Activated CD4-positive, alpha-beta T cell treated with anti-CD3 and anti-CD28 coated beads, Interleukin-2, Interleukin-6, amounts not matched to agents 100 ng/mL and 50 ng/mL, durations not matched to agents 16 hours and 8 hours (primary cell): ENCODE data around the gene MAP3K2.
"Not testable (repeated sequence)": the region's sequence is repeated elsewhere in the genome, so short reads cannot be mapped to it uniquely, and the experiment has no call there.

Source experiments
- DNase-seq: peaks from one replicate; pipeline ENCODE4 v3.0.0-alpha.2; 2020

The MAP3K2 gene

DNA sequence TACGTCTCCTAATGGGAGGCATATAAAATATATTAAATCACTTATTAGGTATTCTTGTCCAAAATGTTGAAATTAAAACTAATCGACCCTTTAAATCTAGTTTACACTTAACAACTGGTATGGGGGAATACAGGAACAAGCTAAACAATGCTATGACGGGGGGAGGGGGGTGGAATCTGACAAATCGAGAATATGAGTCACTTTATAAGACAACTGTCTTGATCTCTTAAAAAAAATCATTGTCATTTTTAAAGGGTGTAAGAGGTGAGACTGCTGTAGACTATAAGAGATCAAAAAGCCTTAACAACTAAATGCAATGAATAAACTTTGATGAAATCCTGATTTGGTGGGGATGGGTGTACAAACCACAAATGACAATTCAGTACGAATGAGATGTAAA lies 6.0 kb downstream of the MAP3K2 start:
- no peak for DNase-seq

DNA sequence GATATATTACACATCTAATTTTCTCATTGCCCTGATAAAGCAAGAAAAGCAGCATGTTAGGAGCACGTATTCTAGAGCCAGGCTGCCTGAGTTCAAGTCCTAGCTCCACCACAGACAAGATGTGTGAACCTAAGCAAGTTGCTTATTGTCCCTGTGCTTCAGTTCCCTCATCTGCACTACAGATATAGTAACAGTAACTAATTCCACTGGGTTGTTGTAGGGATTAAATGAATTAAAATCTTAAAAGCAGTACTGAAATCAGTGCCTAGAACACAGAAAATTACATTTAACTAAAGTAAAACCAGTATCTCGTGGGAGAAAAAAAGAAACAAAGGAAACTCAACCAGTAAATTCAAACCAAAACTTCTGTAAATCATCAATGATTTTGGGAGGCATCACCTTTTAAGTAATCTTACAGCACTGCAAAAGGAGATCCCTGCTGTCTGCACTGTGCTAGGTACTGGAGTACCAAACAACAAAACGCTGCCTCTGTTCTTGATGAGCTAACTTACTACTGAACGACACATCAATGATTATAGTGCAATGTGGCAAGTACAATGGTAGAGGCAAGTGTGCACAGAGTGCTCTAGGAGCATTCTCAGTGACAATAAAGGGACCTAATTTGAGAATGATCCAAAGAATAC lies 7.9 kb downstream of the MAP3K2 start:
- DNase-seq, result no peak

DNA sequence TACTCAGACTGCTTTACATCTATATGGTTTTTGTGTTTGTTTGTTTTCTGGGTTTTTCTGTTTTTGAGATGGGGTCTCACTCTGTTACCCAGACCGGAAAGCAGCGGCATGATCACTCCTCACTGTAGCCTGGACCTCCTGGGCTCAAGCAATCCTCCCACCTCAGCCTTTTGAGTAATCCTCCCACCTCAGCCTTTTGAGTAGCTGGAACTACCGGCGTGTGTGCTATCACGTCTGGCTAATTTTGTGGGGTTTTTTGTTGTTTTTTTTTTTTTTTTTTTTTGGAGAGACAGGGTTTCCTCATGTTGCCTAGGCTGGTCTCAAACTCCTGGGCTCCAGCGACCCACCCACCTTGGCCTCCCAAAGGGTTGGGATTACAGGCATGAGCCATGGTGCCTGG lies 9.1 kb downstream of the MAP3K2 start:
- no peak for DNase-seq

DNA sequence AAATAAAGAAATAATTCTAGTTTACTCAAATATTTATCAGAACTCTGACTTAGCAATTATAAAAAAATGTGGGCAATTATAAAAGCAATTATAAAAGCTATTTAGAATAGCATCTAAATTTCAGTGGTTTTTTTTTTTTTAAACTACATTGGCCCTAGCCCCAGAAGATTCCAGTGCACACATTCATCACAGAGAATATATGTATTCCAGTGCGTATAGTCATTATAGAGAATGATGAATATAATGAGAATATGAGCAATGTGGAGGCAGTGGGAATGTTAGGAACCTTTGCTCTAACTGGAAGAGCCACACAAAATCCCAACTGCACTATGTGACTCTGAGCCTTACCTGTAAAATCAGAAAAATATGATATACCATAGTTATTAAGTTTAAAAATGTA lies 10.5 kb downstream of the MAP3K2 start:
- DNase-seq, result no peak

DNA sequence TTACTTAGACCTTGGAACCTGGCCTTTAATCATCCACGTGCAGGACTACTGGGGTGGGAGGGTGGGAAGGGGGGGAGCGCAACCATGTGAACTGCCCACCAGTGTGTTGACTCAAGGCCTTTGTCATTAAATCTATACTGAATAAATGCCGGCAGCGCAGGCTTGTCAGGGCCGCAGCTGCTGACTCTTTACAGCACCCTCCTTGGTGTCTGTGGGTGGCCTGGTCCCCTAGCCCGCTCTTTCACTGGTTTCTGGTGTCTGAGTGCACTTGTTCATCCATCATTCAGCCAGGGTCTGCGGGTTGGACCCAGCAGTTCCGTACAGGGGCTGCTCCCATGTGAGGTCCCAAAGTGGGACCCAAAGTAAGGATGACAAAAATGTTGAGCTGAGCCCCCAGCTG lies 11.5 kb downstream of the MAP3K2 start:
- DNase-seq, result no peak

DNA sequence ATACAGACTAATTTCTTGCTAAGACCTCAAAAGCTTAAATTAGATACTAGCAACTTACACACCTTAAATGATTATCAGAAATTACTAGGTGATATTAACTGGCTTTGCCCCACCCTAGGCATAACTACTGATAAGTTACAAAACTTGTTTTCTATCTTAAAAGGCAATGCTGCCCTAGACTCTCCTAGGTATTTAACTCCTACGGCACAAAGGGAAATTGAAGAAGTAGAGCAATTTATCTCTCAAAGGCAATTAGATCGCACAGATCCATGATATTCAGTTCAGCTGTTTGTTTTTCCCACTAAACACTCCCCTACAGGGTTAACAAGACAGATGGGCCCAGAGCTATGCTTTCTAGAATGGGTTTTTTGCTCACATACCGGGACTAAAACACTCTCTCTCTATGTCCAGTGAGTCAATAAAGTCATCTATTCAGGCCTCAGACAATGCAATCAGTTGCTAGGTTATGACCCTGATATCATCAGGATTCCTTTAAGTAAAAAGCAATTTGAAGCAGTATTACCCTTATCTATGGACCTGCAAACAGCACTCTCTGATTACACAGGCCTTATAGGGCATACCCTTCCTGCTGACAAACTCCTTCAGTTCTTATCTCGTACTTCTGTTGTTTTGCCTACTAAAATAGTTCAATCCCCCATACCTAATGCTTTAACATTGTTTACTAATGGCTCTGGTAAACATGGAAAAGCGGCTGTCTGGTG lies 14.3 kb downstream of the MAP3K2 start:
- no peak for DNase-seq

DNA sequence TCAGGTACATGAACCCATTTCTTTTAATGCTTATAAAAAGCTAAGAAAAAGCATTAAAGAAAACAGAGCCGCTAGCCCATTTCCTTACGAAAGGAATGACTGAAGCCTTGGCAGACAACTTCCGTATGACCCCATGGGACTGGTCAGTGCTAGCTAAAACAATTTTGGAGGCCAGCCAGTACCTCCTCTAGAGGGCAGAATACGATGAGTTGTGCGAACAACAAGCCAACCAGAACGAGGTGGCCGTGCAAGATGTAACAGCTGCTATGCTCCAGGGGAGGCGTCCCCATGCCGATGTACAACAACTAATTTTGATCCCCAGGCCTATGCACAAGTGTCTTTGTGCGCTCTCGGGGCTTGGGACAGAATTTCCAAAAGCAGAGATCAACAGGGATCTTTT lies 16.7 kb downstream of the MAP3K2 start:
- no peak for DNase-seq

DNA sequence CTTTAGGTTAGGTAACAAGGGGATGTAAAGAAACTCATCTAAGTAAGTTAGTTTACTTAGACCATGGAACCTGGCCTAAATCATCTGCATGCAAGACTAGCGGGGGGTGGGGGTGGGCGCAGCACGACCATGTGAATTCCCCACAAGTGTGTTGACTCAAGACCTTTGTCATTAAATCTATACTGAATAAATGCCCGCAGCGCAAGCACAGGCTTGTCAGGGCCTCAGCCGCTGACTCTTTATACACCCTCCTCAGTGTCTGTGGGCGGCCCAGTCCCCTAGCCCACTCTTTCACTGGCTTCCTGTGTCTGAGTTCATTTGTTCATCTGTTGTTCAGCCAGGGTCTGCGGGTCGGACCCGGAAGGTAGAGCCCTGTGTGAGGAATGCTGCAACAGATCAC lies 17.8 kb downstream of the MAP3K2 start:
- DNase-seq, result no peak

DNA sequence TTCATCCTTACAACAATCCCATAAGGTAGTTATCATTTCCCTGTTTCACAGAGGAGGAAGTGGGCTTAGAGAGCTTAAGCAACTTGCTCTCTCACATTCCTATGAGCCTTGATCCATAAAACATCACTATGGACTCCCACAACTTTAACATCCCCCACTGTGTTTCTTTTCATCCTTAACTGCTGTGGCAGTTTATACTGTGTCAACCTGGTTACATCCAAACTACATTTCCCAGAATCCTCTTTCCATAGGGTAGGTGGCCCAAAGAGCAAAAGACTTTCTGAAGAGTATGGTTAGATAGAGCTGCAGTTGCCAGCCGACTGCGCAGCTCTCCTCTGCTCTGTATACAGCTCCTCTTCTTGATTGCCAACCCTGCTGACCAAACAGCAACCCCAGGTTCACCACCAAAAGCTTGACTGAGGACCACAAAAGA lies 22.5 kb downstream of the MAP3K2 start:
- DNase-seq, result no peak

DNA sequence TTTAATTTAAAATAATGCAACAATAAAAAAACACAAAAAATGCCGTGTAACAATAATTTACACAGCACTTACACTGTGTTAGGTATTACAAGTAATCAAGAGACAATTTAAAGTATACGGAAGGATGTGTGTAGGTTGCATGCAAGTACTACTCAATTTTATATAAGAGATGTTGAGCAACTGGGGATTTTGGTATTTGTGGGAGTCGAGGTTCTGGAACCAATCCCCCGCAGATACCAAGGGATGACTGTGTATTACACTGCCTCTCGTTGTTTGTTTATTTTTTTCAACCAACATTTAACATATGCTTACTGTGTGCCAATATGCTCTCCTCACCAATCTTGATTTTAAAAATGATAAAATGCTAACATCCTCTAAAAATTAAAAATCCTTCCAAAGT lies 24.8 kb downstream of the MAP3K2 start:
- DNase-seq, result no peak

DNA sequence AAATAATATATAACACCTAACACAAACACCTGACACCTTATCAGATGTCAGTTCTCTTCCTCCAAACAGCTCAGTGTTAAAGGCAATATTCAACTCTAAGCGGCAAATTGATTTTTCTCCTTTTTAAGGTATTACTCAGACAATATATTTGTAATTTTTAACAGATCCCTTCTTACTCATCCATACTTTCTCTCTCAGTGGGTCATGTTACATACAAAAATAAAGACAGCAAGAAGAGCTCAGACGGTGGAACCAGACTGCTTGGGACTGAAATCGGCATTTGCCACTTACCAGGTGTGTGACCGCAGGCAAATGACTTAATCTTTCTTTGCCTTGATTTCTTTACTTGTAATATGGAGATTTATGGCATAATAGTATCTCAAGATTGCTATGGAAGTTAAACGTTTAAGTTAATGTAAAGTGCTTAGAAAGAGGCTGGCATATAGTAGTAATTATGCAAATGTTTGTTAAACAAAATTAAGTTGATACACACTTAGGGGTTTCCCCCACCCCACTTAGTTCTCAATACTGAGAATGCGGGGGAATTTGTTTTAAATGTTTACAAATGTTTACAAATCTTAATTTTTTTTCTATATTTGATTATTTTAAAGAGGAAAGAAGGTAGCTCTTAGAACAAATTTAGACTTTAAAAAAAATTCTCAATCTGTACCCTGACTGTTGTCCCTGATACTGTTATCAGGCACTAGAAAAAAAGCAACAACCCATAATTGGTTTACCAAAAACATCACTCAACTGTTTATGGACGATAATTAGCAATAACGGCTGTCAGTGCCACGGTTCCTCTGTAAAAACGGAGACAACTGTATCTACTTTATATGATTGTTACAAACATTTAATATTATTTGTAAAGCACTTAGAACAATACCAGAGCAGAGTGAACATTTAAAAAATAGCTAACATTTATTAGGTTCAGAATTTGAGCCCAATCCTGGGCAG lies 25.6 kb downstream of the MAP3K2 start:
- no peak for DNase-seq

DNA sequence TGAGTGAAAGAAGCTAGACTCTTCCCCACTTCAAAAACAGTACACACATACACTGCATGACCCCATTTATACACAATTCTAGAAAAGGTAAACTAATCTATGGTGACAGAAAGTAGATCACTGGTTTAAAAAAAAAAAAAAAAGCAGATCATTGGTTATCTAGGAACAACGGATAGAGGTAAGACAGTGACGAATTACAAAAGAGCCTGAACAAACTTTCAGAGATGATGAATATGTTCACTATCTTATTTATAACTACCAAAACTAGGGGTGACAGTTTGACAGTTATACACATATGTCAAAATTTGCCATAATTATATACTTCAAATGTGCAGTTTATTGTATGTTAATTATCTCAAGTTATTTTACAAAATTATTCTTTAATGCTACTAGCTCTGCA lies 27.5 kb downstream of the MAP3K2 start:
- no peak for DNase-seq

DNA sequence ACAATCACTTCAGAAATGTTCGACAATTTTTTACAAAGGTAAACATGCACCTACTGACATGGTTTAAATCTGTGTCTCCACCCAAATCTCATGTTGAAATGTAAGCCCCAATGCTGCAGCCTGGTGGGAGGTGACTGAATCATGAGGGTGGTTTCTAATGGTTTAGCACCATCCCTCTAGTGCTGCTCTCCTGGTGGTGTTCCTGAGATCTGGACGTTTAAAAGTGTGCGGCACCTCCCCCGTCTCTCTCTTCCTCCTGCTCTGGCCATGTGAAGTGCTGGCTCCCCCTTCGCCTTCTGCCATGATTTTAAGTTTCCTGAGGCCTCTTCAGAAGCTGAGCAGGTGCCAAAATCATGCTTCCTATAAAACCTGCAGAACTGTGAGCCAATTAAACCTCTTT lies 28.3 kb downstream of the MAP3K2 start:
- DNase-seq, result no peak

DNA sequence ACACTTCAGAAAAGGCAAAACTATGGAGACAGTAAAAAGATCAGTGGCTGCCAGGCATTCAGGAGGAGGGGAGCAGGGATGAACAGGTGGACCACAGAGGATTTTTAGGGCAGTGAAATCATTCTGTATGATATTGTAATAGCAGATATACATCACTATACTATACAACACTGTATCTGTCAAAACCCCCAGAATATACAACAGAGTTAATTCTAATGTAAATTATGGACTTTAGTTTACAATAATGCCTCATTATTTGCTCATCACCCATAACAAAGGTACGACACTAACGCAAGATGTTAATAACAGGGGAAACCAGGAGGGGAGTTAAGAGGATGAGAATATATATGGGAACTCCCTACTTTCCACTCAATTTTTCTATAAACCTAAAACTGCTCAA lies 28.8 kb downstream of the MAP3K2 start:
- DNase-seq, result no peak

DNA sequence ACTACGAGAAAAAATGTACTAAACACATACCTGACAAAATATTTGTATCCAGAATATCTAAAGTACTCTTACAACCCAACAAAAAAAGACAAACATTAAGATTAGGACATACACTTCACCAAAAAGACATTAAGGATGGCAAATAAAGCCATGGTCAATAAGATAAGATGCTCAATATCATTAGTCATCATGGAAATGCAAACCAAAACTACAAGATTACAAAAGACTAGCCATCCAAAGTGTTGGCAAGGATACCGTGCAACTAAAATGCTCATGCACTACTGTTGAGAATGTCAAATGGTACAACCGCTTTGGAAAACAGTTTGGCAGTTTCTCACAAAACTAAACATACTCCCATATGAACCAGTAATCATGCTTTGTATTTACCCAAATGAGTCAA lies 29.7 kb downstream of the MAP3K2 start:
- DNase-seq, result no peak

DNA sequence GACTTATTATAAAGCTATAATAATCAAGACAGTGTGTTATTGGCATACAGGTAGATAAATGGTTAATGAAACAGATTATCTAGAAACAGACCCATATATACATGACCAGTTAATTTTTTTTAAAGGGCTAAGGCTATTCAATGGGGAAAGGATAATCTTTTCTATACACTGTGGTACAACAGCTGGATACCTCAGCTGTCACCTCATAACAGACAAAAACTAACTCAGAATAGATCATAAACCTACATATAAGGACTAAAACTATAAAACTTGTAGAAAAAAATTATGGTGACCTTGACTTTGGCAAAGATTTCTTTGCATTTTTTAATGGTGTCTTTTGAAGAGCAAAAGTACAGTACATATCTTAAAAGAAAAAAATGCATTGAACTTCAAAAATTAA lies 30.2 kb downstream of the MAP3K2 start:
- DNase-seq, result no peak

DNA sequence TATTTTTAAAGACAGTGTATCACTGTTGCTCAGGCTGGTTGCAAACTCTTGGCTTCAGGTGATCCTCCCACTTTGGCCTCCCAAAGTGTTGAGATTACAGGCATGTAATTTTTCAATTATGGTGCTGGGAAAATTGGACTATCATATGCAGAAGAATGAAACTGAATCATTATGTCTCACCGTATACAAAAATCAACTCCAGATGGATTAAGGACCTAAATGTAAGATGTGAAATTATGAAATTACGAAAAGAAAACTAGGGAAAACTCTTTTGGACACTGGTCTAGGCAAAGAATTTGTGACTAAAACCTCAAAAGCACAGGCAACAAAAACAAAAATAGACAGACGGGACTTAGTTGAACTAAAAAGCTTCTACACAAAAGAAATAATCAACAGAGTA lies 31.2 kb downstream of the MAP3K2 start:
- DNase-seq, result no peak

DNA sequence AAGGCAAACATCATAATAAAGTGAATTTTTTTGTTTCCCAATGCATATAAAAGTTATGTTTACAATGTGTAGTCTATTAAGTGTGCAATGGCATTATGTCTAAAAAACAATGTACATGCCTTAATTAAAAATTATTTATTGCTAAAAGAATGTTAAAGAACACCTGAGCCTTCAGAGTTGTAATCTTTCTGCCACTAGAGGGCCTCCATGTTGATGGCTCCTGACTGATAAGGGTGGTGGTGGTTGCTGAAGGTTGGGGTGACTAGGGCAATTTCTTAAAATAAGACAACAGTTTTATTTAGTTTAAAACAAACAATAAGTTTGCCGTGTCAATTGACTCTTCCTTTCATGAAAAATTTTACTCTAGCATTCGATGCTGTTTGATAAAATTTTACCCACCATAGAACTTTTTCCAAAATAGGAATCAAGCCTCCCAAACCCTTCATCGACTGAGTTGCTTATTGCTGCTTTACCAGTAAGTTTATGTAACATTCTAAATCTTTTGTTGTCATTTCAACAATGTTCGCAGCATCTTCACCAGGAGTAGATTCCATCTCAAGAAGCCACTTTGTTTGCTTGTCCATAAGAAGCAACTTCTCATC lies 32.3 kb downstream of the MAP3K2 start:
- DNase-seq, result peak; percentile 52

DNA sequence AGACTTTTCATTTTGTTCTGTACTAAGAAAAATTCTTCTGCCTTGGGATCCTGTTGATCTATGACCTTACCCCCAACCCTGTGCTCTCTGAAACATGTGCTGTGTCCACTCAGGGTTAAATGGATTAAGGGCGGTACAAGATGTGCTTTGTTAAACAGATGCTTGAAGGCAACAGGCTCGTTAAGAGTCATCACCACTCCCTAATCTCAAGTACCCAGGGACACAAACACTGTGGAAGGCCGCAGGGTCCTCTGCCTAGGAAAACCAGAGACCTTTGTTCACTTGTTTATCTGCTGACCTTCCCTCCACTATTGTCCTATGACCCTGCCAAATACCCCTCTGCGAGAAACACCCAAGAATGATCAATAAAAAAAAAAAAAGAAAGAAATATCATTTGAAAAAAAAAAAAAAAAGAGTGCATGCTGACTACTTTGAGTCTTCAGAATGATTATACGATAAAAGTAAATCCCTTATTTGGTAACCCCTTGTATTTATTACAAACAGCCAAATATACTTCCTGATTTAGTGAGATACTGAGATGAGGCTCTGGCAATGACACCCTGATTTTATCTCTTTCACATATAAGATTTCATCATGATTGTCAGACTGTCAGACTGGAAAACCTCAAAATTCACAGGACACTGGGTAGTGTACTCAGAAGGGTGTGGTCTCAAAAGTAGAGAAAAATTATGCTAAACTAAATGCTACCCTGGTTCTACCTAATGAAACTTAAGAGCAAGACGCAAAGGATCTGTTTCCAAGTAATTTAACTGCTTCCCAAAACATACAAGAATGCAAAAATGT lies 33.7 kb downstream of the MAP3K2 start:
- DNase-seq, result not testable (repeated sequence)

DNA sequence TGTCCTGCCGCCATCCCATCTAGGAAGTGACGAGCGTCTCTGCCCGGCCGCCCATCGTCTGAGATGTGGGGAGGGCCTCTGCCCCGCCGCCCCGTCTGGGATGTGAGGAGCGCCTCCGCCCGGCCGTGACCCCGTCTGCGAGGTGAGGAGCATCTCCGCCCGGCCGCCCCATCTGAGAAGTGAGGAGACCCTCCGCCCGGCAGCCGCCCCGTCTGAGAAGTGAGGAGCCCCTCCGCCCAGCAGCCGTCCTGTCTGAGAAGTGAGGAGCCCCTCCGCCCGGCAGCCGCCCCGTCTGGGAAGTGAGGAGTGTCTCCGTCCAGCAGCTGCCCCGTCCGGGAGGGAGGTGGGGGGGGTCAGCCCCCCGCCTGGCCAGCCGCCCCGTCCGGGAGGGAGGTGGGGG lies 34.6 kb downstream of the MAP3K2 start:
- not testable (repeated sequence) for DNase-seq

DNA sequence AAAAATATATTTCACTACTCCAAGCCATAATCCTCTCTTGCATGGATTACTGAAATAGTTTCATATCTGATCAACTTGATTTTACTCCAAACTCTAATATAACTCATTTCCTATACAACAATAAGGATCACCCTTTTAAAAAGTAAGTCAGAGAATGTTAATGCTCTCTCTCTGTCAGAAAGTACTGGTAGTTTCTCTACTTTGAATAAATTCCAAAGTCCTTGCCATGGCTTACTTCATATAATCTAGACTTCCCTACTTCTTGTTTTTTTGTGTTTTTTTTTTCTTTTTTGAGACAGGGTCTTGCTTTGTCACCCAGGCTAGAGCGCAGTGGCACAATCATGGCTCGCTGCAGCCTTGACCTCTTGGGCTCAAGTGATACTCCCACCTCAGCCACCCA lies 36.2 kb downstream of the MAP3K2 start:
- no peak for DNase-seq

DNA sequence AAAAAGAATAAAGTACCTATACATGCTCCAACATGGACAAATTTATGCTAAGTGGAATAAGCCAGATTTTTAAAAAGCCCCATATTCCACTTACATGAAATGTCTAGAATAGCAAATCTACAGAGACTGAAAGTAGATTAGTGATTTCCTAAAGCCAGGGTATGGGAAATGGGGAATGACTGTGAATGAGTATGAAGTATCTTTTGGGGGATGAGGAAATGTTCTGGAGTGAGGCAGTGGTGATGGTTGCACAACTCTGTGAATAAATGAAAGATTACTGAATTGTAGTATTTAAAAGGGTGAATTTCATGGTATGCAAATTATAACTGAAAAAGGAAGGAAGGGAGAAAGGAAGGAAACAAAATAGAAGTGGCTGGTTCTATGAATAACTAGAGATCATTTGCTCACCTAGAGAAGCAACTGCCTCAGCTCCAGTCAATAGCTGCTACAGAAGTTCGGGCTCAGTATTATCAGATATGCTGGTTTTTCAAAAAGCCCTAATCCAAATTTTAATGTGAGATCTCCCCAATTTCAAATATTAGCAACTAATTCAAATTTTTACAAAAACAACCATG lies 39.3 kb downstream of the MAP3K2 start:
- DNase-seq, result no peak
